ENCODE data around the gene PCDH9.

The PCDH9 gene

DNA sequence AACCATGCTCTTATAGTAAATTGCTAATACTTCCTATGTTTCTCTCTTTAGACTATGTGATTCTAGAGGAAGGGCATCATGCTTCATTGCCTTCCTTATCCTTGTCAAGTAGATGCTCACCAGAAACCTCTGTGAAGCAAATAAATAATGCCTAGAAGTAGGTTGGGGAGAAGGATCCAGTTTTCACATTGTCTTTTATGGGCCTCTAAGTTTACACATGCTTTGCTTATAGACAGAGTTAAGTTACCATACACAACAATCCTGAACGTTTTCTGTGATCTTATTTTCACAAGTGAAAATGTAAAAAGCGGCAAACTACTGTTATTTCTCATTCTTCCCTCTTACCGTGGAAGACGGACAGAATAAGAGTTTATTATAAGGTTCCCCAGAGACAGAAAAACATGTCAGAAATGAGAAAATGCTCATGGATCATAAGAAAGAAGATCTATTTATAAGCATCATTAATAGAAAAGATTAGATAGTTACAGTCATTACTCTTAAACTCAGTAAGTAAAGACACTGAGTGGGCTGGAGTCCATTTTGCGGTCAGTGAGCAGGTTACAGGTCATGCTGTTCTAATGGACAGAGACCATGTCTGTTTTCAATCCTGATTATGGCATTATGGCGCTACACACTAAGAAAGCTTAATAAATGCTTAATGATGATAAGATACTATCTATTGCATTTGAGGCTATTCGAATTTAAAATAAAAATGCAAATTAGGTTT is 723.9 kb downstream of the PCDH9 start:
- no peak for DNase-seq

DNA sequence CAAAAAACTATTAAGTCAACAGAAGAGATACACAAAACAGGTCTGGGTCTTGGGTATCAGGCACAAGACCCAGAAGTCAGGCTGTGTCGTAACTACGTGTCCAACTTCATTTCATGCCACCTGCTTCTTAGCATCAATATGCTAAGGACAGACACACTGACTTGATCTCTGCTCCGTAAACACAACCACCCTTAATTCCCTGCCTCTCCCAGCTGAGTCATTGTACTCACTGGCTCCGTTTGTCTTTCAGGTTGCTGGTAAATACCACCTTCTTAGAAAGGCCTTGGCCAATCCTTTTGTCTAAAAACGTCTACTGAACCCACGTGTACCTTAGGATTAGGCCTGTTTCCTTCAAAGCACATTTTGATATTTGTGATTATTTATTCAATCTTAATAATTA is 726.2 kb downstream of the PCDH9 start:
- no peak for DNase-seq

- DNase-seq = no peak
These were observed 729.0 kb downstream of the PCDH9 start for GRCh38 chr13:66501181-66501580.

DNA sequence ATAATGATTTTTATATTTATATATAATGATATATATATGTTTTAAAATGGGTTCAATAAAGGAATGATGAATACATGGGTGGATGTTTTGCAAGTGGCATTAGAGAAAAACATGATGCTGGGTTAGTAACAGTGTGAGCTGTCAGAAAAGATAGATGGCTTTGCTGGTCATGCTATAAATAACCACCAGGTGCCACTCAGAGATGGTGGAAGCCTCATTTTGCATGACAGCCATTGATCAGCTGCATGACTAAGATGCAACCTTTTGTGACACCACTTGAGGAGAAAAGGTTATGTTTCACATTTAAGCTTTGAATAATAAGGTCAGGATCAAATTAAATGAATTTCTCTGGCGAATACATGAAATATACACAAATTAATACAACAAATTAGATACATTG is 737.7 kb downstream of the PCDH9 start:
- no peak for DNase-seq

- DNase-seq = no peak
These were observed 738.9 kb downstream of the PCDH9 start for GRCh38 chr13:66491251-66491650.

DNA sequence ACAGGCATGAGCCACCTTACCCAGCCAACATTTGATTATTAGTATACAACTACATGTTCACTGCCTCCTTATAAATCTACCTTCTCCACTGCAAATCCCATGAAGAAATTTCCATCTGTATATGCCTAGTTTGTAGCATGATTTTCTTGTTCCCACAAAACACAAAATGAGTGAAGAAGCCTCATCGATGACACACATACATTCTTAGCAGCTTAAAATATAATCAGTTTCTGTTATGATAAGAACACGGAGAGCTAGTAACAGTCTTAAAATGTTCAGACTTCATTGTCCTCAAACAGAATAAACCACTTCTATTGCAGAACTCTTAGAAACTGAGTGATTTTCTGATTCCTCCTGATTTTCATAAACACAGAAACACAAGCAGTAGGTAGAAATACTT is 740.5 kb downstream of the PCDH9 start:
- DNase-seq = no peak

- DNase-seq = no peak
These were observed 741.0 kb downstream of the PCDH9 start for GRCh38 chr13:66489172-66489571.

GRCh38 chr13:66483712-66484111 is 746.4 kb downstream of the PCDH9 start:
- DNase-seq = no peak

- DNase-seq = no peak
These were observed 747.3 kb downstream of the PCDH9 start for GRCh38 chr13:66482836-66483235.

GRCh38 chr13:66477816-66478215 is 752.3 kb downstream of the PCDH9 start:
- no peak for DNase-seq

DNA sequence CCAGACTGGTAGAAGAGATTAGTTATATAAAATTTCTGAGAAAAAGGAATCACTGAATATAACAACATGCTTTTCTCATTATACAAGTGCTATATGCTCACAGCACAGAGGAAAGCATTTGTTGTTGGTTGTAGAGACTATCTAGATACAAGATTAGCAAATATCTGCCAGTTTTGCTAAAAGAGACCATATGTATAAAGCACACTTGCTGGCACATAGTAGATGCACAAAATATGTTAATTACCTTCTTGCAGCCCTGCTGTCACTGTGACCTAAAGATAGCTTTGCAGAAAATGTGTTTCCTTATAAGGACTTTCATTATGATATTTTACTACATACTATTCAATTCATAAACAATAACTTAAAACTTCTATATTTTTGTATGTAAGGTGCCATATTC is 755.1 kb downstream of the PCDH9 start:
- no peak for DNase-seq

DNA sequence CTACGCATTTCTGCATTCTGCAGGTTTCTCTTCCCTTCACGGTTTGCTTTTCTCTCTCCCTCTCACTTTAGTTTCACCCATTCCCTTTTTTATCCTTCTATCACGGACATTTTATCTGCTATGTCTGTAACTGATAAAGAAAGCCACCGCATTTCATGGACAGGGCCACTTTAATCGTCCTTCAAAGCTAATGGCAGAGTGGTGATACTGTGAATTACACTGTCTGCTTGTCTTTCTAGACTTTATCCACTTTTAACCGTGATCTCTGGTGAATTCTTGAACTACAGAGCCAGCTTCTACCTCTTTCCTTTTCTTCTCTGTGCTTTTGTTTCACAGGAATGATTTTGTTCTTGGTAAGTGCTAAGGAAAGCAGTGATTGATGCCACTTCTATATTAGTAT is 760.4 kb downstream of the PCDH9 start:
- no peak for DNase-seq

- no peak for DNase-seq
These were observed 761.5 kb downstream of the PCDH9 start for GRCh38 chr13:66468656-66469055.

- DNase-seq = no peak
These were observed 767.9 kb downstream of the PCDH9 start for GRCh38 chr13:66462187-66462586.

- no peak for DNase-seq
These were observed 769.1 kb downstream of the PCDH9 start for GRCh38 chr13:66461021-66461420.

GRCh38 chr13:66459634-66460033 is 770.5 kb downstream of the PCDH9 start:
- DNase-seq = no peak

GRCh38 chr13:66459143-66459542 is 771.0 kb downstream of the PCDH9 start:
- no peak for DNase-seq

GRCh38 chr13:66446413-66446812 is 783.7 kb downstream of the PCDH9 start:
- no peak for DNase-seq

DNA sequence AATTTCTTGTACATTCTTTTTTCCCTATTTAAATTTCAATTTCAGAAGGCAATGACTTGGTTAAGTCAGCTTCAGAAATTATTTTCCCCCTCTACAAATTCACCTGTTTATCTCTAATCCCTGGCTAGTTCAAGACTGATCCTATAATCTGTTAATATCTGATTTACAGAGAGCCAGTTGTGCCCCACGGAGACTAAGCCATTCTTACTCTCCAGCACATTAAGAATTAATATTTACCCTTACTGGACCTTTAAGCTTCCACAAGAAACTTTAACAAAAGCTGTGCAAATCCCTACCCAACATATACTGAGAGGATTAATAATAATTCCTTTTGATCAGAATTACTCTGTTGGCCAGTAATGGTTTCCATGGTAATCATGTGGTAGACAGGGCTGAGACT is 786.2 kb downstream of the PCDH9 start:
- no peak for DNase-seq

DNA sequence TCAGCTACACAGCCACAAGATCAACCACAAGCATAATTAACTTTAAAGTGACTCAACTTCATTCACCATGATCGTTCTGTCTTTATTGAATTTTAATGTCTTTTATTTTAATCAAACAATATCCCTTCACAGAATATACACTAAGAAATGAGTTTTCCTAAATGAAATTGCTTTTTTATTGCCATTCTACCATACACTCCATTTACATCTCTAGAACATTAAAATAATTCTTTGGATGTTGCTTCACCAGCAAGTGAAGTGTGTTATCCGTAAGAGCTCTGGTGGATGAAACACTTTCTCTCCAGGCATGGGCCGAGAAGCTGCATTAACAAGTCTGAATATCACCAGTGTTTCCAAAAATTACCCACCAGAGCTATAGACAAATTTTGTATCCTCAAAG is 789.2 kb downstream of the PCDH9 start:
- no peak for DNase-seq

DNA sequence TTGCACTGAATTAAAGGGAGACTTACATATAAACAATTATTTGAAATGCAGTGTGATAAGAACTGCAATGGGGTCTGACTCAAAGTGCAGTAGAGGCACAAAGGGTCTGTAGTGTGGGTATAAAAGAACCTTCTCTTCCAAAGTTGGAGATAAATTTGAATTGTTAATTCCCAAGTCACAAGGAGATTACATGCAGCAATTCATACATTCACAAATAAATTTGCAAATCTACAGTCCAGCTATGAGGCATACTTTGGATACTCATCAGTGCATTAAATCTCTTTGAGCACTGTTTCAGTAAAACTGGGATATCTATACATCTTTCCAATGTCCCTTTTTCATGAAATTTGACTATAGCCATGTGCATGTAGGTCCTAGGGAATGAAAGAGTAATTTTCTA is 799.4 kb downstream of the PCDH9 start:
- DNase-seq = no peak

- DNase-seq = no peak
These were observed 799.9 kb downstream of the PCDH9 start for GRCh38 chr13:66430269-66430668.

GRCh38 chr13:66429156-66429555 is 801.0 kb downstream of the PCDH9 start:
- no peak for DNase-seq

- DNase-seq = no peak
These were observed 802.7 kb downstream of the PCDH9 start for GRCh38 chr13:66427458-66427861.

DNA sequence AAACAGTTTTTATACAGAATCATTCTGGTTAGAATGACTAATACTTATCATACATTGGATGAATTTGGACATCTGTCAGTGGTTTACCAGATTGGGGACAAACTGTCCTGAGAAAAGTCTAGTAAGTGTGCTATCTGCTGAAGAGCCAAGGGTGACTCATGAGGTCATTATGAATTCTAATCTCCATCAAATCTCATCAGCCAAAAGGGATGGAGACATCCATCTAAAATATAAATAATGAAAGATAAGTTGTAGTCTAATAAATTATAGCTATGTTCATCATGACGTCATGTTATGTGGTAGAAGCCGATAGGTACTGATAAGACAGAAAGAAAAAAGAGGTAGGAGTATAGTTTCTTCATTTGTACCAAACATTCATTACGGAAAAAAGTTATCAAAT is 804.4 kb downstream of the PCDH9 start:
- no peak for DNase-seq

GRCh38 chr13:66424422-66424821 is 805.7 kb downstream of the PCDH9 start:
- no peak for DNase-seq

All from stimulated activated CD4-positive, alpha-beta T cell treated with anti-CD3 and anti-CD28 coated beads, Interleukin-1b, Interleukin-23, amount 100 ng/mL, for 48 hours (primary cell).